H1 (cell line): ENCODE data around the gene ARHGEF7.

Experiments used
- CHD1 ChIP-seq: IDR thresholded peaks from 2 replicates; pipeline ENCODE4 v1.6.1; 2012; ENCODE audit warnings: low read depth, low read length, improper control_type of control experiment
- CTCF ChIP-seq, 3 experiments: IDR thresholded peaks; 1 replicate in 2 of 3; 2 replicates in 1 of 3; pipeline versions ENCODE4 v1.5.1 to v1.6.1; 2011; ENCODE audit warnings: low read length in 3 of 3, mild to moderate bottlenecking in 3 of 3, inconsistent platforms in 2 of 3, low read depth in 1 of 3, moderate library complexity in 1 of 3; ENCODE audit not compliant: insufficient read depth in 1 of 3; ENCODE audit errors: control extremely low read depth in 1 of 3
- EGR1 ChIP-seq: IDR thresholded peaks from 2 replicates; pipeline ENCODE4 v1.6.1; 2011; ENCODE audit warnings: low read depth, low read length, borderline replicate concordance
- EP300 ChIP-seq, 2 experiments: IDR thresholded peaks; 1 replicate in 1 of 2; 2 replicates in 1 of 2; pipeline ENCODE4 v1.6.1; 2011 to 2012; ENCODE audit warnings: low read depth in 2 of 2, low read length in 2 of 2, mild to moderate bottlenecking in 2 of 2, borderline replicate concordance in 1 of 2, inconsistent platforms in 1 of 2, moderate library complexity in 1 of 2
- EZH2 ChIP-seq: fragments of 200-600 bp; sonication (generic); IDR thresholded peaks from 2 replicates; pipeline ENCODE4 v1.7.1; 2012; ENCODE audit warnings: low read depth, mild to moderate bottlenecking, moderate library complexity, low read length, inconsistent platforms; ENCODE audit not compliant: severe bottlenecking
- NRF1 ChIP-seq: IDR thresholded peaks from 2 replicates; pipeline ENCODE4 v1.6.1; 2011; ENCODE audit warnings: mild to moderate bottlenecking, low read depth, low read length, improper control_type of control experiment
- POLR2A ChIP-seq, 2 experiments: IDR thresholded peaks; 1 replicate in 1 of 2; 2 replicates in 1 of 2; pipeline ENCODE4 v1.6.1; 2011; ENCODE audit warnings: low read depth in 2 of 2, low read length in 2 of 2, mild to moderate bottlenecking in 2 of 2; ENCODE audit errors: control extremely low read depth in 1 of 2
- SUZ12 ChIP-seq: fragments of 200-600 bp; sonication (generic); IDR thresholded peaks from 2 replicates; pipeline ENCODE4 v1.6.1; 2012; ENCODE audit warnings: mild to moderate bottlenecking, inconsistent platforms, low read length, moderate library complexity, mixed read lengths
- TAF1 ChIP-seq: IDR thresholded peaks from 2 replicates; pipeline ENCODE4 v1.6.1; 2011; ENCODE audit warnings: mild to moderate bottlenecking, low read depth, low read length

DNA sequence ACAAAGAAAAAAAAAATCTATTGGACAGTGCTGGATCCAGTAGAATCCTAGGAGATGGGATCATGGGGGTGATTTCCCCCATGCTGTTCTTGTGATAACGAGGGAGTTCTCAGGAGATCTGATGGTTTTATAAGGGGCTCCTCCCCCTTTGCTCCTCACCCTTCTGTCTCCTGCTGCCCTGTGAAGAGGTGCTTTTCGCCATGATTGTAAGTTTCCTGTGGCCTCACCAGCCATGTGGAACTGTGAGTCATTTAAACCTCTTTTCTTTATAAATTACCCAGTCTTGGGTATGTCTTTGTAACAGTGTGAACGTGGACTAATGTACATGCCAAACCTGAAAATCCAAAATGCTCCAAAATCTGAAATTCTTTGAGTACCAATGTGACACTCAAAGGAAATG, 45.5 kb downstream of the ARHGEF7 start:
- no peak for TF ChIP-seq TAF1
- TF ChIP-seq NRF1 = no peak
- no peak for TF ChIP-seq CTCF (IDR thresholded peaks at IDR 0.05; ENCODE audit: control extremely low read depth in 1 of 3, insufficient read depth in 1 of 3, low read depth in 1 of 3, low read length in 3 of 3)
- no peak for TF ChIP-seq EGR1
- TF ChIP-seq EP300 (IDR thresholded peaks at IDR 0.05; ENCODE audit: borderline replicate concordance in 1 of 2, low read depth in 2 of 2, low read length in 2 of 2) = no peak
- TF ChIP-seq EZH2 = no peak
- no peak for TF ChIP-seq POLR2A (IDR thresholded peaks at IDR 0.05; ENCODE audit: control extremely low read depth in 1 of 2, low read depth in 2 of 2, low read length in 2 of 2)
- TF ChIP-seq SUZ12 = no peak
- no peak for TF ChIP-seq CHD1
